AG09319 (cell line): Measurements from ENCODE around the gene SPC24.
"Not testable (repeated sequence)": the region's sequence is repeated elsewhere in the genome, so short reads cannot be mapped to it uniquely, and the experiment has no call there.

Experiments
- DNase-seq: peaks from one replicate; pipeline ENCODE4 v3.0.0-alpha.2; 2010; ENCODE audit warnings: low read depth; ENCODE audit errors: extremely low read depth
- CTCF ChIP-seq: IDR thresholded peaks from 2 replicates; pipeline ENCODE4 v1.5.1; 2011; ENCODE audit warnings: low read depth, mild to moderate bottlenecking, inconsistent platforms, low read length, moderate library complexity

The SPC24 gene

DNA sequence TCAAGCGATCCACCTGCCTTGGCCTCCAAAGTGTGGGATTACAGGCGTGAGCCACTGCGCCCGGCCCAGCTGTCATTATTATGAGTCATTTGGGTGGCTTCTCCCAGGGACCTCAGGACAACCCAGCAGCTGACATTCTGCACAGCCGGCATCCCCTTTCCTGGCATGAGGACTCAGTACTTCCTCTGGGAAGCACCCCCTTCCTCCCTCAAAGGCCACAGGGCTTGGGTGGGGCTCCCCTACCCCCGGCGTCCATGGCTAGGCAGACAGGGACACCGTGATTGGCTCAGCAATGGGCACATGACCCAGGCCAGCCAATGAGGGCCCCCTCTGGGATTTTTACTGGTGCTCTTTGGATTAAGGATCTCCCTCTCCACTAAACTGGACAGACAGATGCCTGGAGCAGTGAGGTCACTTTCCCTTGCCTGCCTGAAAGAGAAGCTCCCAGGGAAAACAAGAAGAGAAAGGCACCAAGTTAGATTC, 35.7 kb upstream of the SPC24 start:
- TF ChIP-seq CTCF: no peak
- no peak for DNase-seq

- TF ChIP-seq CTCF: no peak
- no peak for DNase-seq
These were observed 34.9 kb upstream of the SPC24 start for GRCh38 chr19:11190501-11190900.

DNA sequence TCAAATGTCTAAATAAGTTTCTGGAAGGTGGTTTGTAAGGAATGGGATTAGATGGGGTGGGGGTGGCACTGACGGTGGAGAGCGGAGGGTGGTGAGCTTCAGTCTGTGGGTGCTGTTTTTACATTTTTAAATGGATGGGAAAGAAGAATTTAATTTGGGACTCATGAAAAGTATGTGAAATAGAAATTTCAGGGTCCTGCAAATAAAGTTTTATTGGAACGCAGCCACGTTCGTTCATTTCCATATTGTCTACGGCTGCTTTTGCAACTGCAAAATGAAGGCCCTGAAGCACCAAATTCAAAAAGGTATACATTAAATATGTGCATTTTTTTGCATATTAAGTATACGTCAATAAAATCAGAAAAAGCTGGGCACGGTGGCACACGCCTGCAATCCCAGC, 31.9 kb upstream of the SPC24 start:
- TF ChIP-seq CTCF: no peak
- DNase-seq: no peak

DNA sequence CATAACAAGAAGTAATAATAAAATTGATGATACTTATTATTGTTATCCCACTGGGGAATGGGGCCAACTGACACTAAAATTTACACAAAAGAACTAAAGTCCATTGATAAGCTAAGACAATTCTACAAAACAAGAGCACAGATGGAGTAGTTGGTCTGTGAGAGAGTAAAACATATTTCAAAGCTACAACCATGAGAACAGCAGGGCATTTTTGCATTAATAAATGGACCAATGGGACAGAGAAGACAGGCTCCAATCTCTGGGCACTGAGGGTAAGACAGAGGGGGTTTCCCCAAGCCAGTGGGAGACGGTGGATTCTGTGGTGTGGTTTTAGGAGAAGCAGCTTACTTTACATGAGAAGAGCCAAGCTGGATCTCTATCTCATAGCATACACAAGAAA, 27.4 kb upstream of the SPC24 start:
- no peak for DNase-seq
- no peak for TF ChIP-seq CTCF

GRCh38 chr19:11181488-11181887, 25.9 kb upstream of the SPC24 start:
- no peak for DNase-seq
- TF ChIP-seq CTCF: no peak

- not testable (repeated sequence) for DNase-seq
These were observed 25.4 kb upstream of the SPC24 start for GRCh38 chr19:11180975-11181374.

- no peak for TF ChIP-seq CTCF
- no peak for DNase-seq
These were observed 24.8 kb upstream of the SPC24 start for GRCh38 chr19:11180346-11180745.

GRCh38 chr19:11179716-11180297, 24.2 kb upstream of the SPC24 start:
- no peak for TF ChIP-seq CTCF

DNA sequence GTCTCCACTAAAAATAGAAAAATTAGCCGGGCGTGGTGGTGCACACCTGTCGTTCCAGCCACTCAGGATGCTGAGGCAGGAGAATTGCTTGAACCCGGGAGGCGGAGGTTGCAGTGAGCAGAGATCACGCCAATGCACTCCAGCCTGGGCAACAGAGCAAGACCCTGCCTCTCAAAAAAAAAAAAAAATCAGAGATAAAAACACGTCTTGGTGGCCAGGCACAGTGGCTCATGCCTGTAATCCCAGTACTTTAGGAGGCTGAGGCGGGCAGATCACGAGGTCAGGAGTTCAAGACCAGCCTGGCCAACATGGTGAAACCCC, 23.5 kb upstream of the SPC24 start:
- not testable (repeated sequence) for DNase-seq

More at GRCh38 chr19:11179716-11180297, 24.2 kb upstream of the SPC24 start:
- no peak for DNase-seq
